Measurements from ENCODE around the gene SERGEF. TPM values are rescaled to one million over a fixed set of nuclear protein-coding genes. Genes with fewer than 3 reads are reported as not detected.

Gene SERGEF
- total RNA-seq, 1 experiment from 2014 or later = 28.7 TPM

- H3K36me3 ChIP-seq (ENCODE audit: low read depth) = no peaks in the 10 kb centered on the region
- H3K9me2 ChIP-seq (ENCODE audit: insufficient read depth) = no peaks in the 10 kb centered on the region
- intact Hi-C loops (cut with micrococcal nuclease; ENCODE audit: unreplicated experiment) = no loop called here
- H3K27me3 ChIP-seq (ENCODE audit: insufficient read depth, low read depth) = peaks cover 80% of the 10 kb centered on the region
- H3K4me3 ChIP-seq = no peak overlapping the region
- no peaks in the 10 kb centered on the region for H3F3A ChIP-seq (ENCODE audit: insufficient read depth, low read depth)
- DNase-seq = no peak
- TF ChIP-seq EZH2 (IDR thresholded peaks at IDR 0.05; ENCODE audit: low read depth) = no peak
- no peak for TF ChIP-seq CTCF (conservative IDR thresholded peaks at IDR 0.05)
- H3K9me3 ChIP-seq (ENCODE audit: insufficient read depth, low read depth) = no peaks in the 10 kb centered on the region
- ChIA-PET POLR2A (ENCODE audit: unreplicated experiment) (no interaction called here), CTCF (no interaction called here)
- H4K20me1 ChIP-seq (ENCODE audit: insufficient read depth) = no peaks in the 10 kb centered on the region
- no peaks in the 10 kb centered on the region for H3K4me1 ChIP-seq (replicated peaks; ENCODE audit: insufficient read depth)
- no peak overlapping the region for H3K4me2 ChIP-seq
- no peak overlapping the region for H3K27ac ChIP-seq
- no TSS peak for BruUV-seq (replicated peaks)
- no peak overlapping the region for H2AFZ ChIP-seq
- H3K79me2 ChIP-seq (ENCODE audit: low read depth) = no peaks in the 10 kb centered on the region
Observed at GRCh38 chr11:17753153-17753552, 259.7 kb downstream of the SERGEF start.

- POLR2A ChIA-PET (ENCODE audit: unreplicated experiment) = no interaction called here
- Histone ChIP-seq H3K27me3 (ENCODE audit: insufficient read depth, low read depth) (peaks cover 78% of the 10 kb centered on the region), H3K4me3 (no peak overlapping the region), H3K36me3 (ENCODE audit: low read depth) (no peaks in the 10 kb centered on the region), H3K4me1 (replicated peaks; ENCODE audit: insufficient read depth) (no peaks in the 10 kb centered on the region), H4K20me1 (ENCODE audit: insufficient read depth) (no peaks in the 10 kb centered on the region), H3K27ac (no peak overlapping the region), H2AFZ (no peak overlapping the region), H3K9me2 (ENCODE audit: insufficient read depth) (no peaks in the 10 kb centered on the region), H3K9me3 (ENCODE audit: insufficient read depth, low read depth) (no peaks in the 10 kb centered on the region), H3K79me2 (ENCODE audit: low read depth) (no peaks in the 10 kb centered on the region), H3K4me2 (no peak overlapping the region), H3F3A (ENCODE audit: insufficient read depth, low read depth) (no peaks in the 10 kb centered on the region)
- no peak for DNase-seq
- intact Hi-C loops (cut with micrococcal nuclease; ENCODE audit: unreplicated experiment) = no loop called here
- CTCF ChIA-PET = no interaction called here
- TF ChIP-seq CTCF (conservative IDR thresholded peaks at IDR 0.05) (no peak), EZH2 (IDR thresholded peaks at IDR 0.05; ENCODE audit: low read depth) (no peak)
- no TSS peak for BruUV-seq (replicated peaks)
Observed at GRCh38 chr11:17752144-17752543, 260.7 kb downstream of the SERGEF start.

DNA sequence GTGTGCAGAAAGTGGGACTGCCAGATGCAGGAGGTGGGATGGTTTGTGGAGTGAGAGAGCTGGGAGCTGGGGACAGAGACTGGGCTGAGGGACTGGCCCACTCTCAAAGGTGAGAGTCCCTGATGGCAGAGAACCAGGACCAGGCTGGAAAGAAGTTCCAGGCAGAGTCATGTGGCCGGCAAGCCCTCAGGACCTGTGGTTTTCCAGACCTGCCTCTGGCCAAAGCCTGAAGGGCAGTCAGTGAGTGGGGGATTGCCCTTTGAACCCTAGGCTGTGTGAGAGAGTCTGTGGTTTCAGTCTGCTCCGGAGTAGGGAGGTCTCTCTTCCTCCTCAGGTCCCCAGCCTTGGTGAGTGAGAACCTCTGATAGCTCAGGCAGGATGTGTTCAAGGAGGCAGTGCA lies 261.3 kb downstream of the SERGEF start:
- Histone ChIP-seq H3K9me3 (ENCODE audit: insufficient read depth, low read depth) (no peaks in the 10 kb centered on the region), H3K4me3 (no peak overlapping the region), H3K4me2 (no peak overlapping the region), H3K4me1 (replicated peaks; ENCODE audit: insufficient read depth) (no peaks in the 10 kb centered on the region), H3K27ac (no peak overlapping the region), H3F3A (ENCODE audit: insufficient read depth, low read depth) (no peaks in the 10 kb centered on the region), H3K27me3 (ENCODE audit: insufficient read depth, low read depth) (peaks cover 73% of the 10 kb centered on the region), H3K79me2 (ENCODE audit: low read depth) (no peaks in the 10 kb centered on the region), H2AFZ (no peak overlapping the region), H3K9me2 (ENCODE audit: insufficient read depth) (no peaks in the 10 kb centered on the region), H4K20me1 (ENCODE audit: insufficient read depth) (no peaks in the 10 kb centered on the region), H3K36me3 (ENCODE audit: low read depth) (no peaks in the 10 kb centered on the region)
- CTCF ChIA-PET = no interaction called here
- TF ChIP-seq CTCF (conservative IDR thresholded peaks at IDR 0.05) (no peak), EZH2 (IDR thresholded peaks at IDR 0.05; ENCODE audit: low read depth) (no peak)
- no peak for DNase-seq
- POLR2A ChIA-PET (ENCODE audit: unreplicated experiment) = no interaction called here
- no TSS peak for BruUV-seq (replicated peaks)
- intact Hi-C loops (cut with micrococcal nuclease; ENCODE audit: unreplicated experiment) = no loop called here

Measured in PC-9 (cell line).